Astrocyte (in vitro differentiated cells and primary cell): ENCODE results near the gene BIRC6. TPM values are rescaled to one million over a fixed set of nuclear protein-coding genes. Genes with fewer than 3 reads are reported as not detected.
"Not testable (repeated sequence)": the region's sequence is repeated elsewhere in the genome, so short reads cannot be mapped to it uniquely, and the experiment has no call there.

Source experiments
- DNase-seq: peaks from one replicate; pipeline ENCODE4 v3.0.0-alpha.2; 2010; ENCODE audit warnings: low read depth
- FAIRE-seq: peaks from 2 replicates; lab custom pipeline; 2011; peaks lifted over from hg19 to GRCh38; lab: Jason Lieb, UNC
- H2AFZ ChIP-seq: 2 replicates; pipeline ENCODE4 v1.6.0; 2012; ENCODE audit warnings: low read depth, low read length, inconsistent platforms
- H3K27ac ChIP-seq: 2 replicates; pipeline ENCODE4 v1.5.1; 2011; ENCODE audit warnings: low read depth, low read length, inconsistent platforms
- H3K27me3 ChIP-seq: 2 replicates; pipeline ENCODE4 v1.6.0; 2011; ENCODE audit warnings: low read length, inconsistent platforms; ENCODE audit not compliant: insufficient read depth
- H3K36me3 ChIP-seq: 2 replicates; pipeline ENCODE4 v1.5.1; 2011; ENCODE audit warnings: low read length, inconsistent platforms; ENCODE audit not compliant: insufficient read depth
- H3K4me1 ChIP-seq: 2 replicates; pipeline ENCODE4 v1.5.1; 2011; ENCODE audit warnings: low read length, inconsistent platforms; ENCODE audit not compliant: insufficient read depth
- H3K4me2 ChIP-seq: 2 replicates; pipeline ENCODE4 v1.6.0; 2012; ENCODE audit warnings: low read length, inconsistent platforms
- H3K4me3 ChIP-seq: 2 replicates; pipeline ENCODE4 v1.5.1; 2011; ENCODE audit warnings: low read depth, mild to moderate bottlenecking, low read length, inconsistent platforms; ENCODE audit not compliant: insufficient read depth
- H3K79me2 ChIP-seq: 2 replicates; pipeline ENCODE4 v1.6.0; 2012; ENCODE audit warnings: mild to moderate bottlenecking, low read length, inconsistent platforms; ENCODE audit not compliant: insufficient read depth
- H3K9ac ChIP-seq: 2 replicates; pipeline ENCODE4 v1.6.0; 2012; ENCODE audit warnings: mild to moderate bottlenecking, low read length, inconsistent platforms
- H3K9me3 ChIP-seq: 2 replicates; pipeline ENCODE4 v1.5.1; 2012; ENCODE audit warnings: low read depth, mild to moderate bottlenecking, low read length, inconsistent platforms; ENCODE audit not compliant: insufficient read depth
- H4K20me1 ChIP-seq: 2 replicates; pipeline ENCODE4 v1.6.0; 2012; ENCODE audit warnings: low read length, inconsistent platforms; ENCODE audit not compliant: insufficient read depth
- H3K27ac Mint-ChIP-seq: one replicate; pipeline ENCODE4 v1.8.0; 2021; ENCODE audit warnings: mild to moderate bottlenecking, mixed read lengths; ENCODE audit not compliant: unreplicated experiment
- H3K27me3 Mint-ChIP-seq: one replicate; pipeline ENCODE4 v1.8.0; 2021; ENCODE audit warnings: low read depth, mixed read lengths; ENCODE audit not compliant: unreplicated experiment
- H3K36me3 Mint-ChIP-seq: one replicate; pipeline ENCODE4 v1.8.0; 2021; ENCODE audit warnings: low read depth, mixed read lengths; ENCODE audit not compliant: unreplicated experiment
- H3K4me1 Mint-ChIP-seq: one replicate; pipeline ENCODE4 v1.8.0; 2021; ENCODE audit warnings: low read depth, mixed read lengths; ENCODE audit not compliant: unreplicated experiment
- H3K4me3 Mint-ChIP-seq: one replicate; pipeline ENCODE4 v1.8.0; 2021; ENCODE audit warnings: mild to moderate bottlenecking, moderate library complexity, mixed read lengths; ENCODE audit not compliant: unreplicated experiment
- H3K9me3 Mint-ChIP-seq: one replicate; pipeline ENCODE4 v1.8.0; 2021; ENCODE audit warnings: mild to moderate bottlenecking, mixed read lengths; ENCODE audit not compliant: unreplicated experiment
- CTCF ChIP-seq: IDR thresholded peaks from 2 replicates; pipeline ENCODE4 v1.5.1; 2011; ENCODE audit warnings: low read depth, mild to moderate bottlenecking, inconsistent platforms, low read length, moderate library complexity; ENCODE audit not compliant: insufficient read depth
- EZH2 ChIP-seq: IDR thresholded peaks from 2 replicates; pipeline ENCODE4 v1.6.1; 2012; ENCODE audit warnings: mild to moderate bottlenecking, low read length, inconsistent platforms; ENCODE audit not compliant: insufficient read depth
- total RNA-seq: library from RNA; stranded (reverse); gene quantifications from 2 replicates; pipeline ENCODE4 v1.2.1, GENCODE V29; 2021

Gene BIRC6
- total RNA-seq, 1 donor from 2014 or later, result 86.1 TPM

GRCh38 chr2:32633040-32633439 lies 276.2 kb downstream of the BIRC6 start:
- Histone ChIP-seq H4K20me1 (no peaks in the 10 kb centered on the region), H3K9ac (no peak overlapping the region), H3K4me2 (no peak overlapping the region), H2AFZ (no peak overlapping the region), H3K9me3 (no peaks in the 10 kb centered on the region), H3K27ac (no peak overlapping the region), H3K4me3 (no peak overlapping the region), H3K79me2 (peaks cover 20% of the 10 kb centered on the region), H3K27me3 (no peaks in the 10 kb centered on the region), H3K36me3 (peaks cover 7% of the 10 kb centered on the region), H3K4me1 (no peaks in the 10 kb centered on the region)
- H3K9me3 Mint-ChIP-seq, result no peaks in the 10 kb centered on the region
- FAIRE-seq (no peak), DNase-seq (no peak)
- H3K4me1 Mint-ChIP-seq, result peaks cover 10% of the 10 kb centered on the region
- H3K4me3 Mint-ChIP-seq, result no peak overlapping the region
- H3K27ac Mint-ChIP-seq, result no peak overlapping the region
- no peaks in the 10 kb centered on the region for H3K27me3 Mint-ChIP-seq
- TF ChIP-seq EZH2, result no peak
- TF ChIP-seq CTCF, result no peak
- H3K36me3 Mint-ChIP-seq, result peaks cover 3% of the 10 kb centered on the region

GRCh38 chr2:32638548-32638947 lies 281.7 kb downstream of the BIRC6 start:
- not testable (repeated sequence) for H3K27ac Mint-ChIP-seq, H3K4me2 ChIP-seq, H3K79me2 ChIP-seq, H3K4me3 ChIP-seq, H2AFZ ChIP-seq, H3K9ac ChIP-seq, H3K4me1 ChIP-seq, H3K27me3 Mint-ChIP-seq, H3K27ac ChIP-seq, H3K4me3 Mint-ChIP-seq, H3K9me3 Mint-ChIP-seq, H3K36me3 Mint-ChIP-seq, DNase-seq, H4K20me1 ChIP-seq, H3K9me3 ChIP-seq, FAIRE-seq, H3K27me3 ChIP-seq, H3K4me1 Mint-ChIP-seq
- peaks cover 20% of the 10 kb centered on the region for H3K36me3 ChIP-seq

- H3K9ac ChIP-seq, result no peak overlapping the region
- Mint-ChIP-seq H3K27ac (no peak overlapping the region), H3K9me3 (no peaks in the 10 kb centered on the region), H3K4me3 (no peak overlapping the region), H3K4me1 (no peaks in the 10 kb centered on the region), H3K27me3 (no peaks in the 10 kb centered on the region), H3K36me3 (peaks cover 3% of the 10 kb centered on the region)
- no peaks in the 10 kb centered on the region for H3K27me3 ChIP-seq
- H3K36me3 ChIP-seq, result peaks cover 18% of the 10 kb centered on the region
- H3K9me3 ChIP-seq, result no peaks in the 10 kb centered on the region
- no peak overlapping the region for H3K27ac ChIP-seq
- DNase-seq (no peak), FAIRE-seq (no peak)
- H3K79me2 ChIP-seq, result no peaks in the 10 kb centered on the region
- TF ChIP-seq EZH2 (no peak), CTCF (no peak)
- no peaks in the 10 kb centered on the region for H4K20me1 ChIP-seq
- no peak overlapping the region for H3K4me2 ChIP-seq
- no peaks in the 10 kb centered on the region for H3K4me1 ChIP-seq
- no peak overlapping the region for H2AFZ ChIP-seq
- H3K4me3 ChIP-seq, result no peak overlapping the region
Observed at GRCh38 chr2:32641180-32641579, 284.4 kb downstream of the BIRC6 start.
